GM06990 (cell line): ENCODE data around the gene UCP3.

Source experiments
- DNase-seq: peaks from one replicate; pipeline ENCODE4 v3.0.0-alpha.2; 2011; ENCODE audit not compliant: insufficient read length; ENCODE audit errors: extremely low read depth
- H3K27me3 ChIP-seq: replicated peaks from 2 replicates; pipeline ENCODE4 v1.6.0; 2011; ENCODE audit warnings: low read length; ENCODE audit not compliant: control insufficient read depth, insufficient read depth
- H3K36me3 ChIP-seq: 2 replicates; pipeline ENCODE4 v1.5.1; 2011; ENCODE audit warnings: low read length; ENCODE audit not compliant: control insufficient read depth, insufficient read depth
- H3K4me3 ChIP-seq: replicated peaks from 2 replicates; pipeline ENCODE4 v1.5.1; 2011; ENCODE audit warnings: low read depth, mild to moderate bottlenecking, control low read depth, low read length
- TF ChIP-seq, protein P1 (sequence below): IDR thresholded peaks from 2 replicates; pipeline ENCODE4 v1.5.1; 2011; ENCODE audit warnings: low read length, control low read depth, mild to moderate bottlenecking, inconsistent platforms; ENCODE audit not compliant: insufficient read depth, poor library complexity, severe bottlenecking

Gene UCP3

GRCh38 chr11:73969991-73970800 is 38.7 kb downstream of the UCP3 start:
- H3K4me3 ChIP-seq, result no peak overlapping the region
- no peaks in the 10 kb centered on the region for H3K27me3 ChIP-seq
- no peak for DNase-seq
- TF ChIP-seq, protein P1, sequence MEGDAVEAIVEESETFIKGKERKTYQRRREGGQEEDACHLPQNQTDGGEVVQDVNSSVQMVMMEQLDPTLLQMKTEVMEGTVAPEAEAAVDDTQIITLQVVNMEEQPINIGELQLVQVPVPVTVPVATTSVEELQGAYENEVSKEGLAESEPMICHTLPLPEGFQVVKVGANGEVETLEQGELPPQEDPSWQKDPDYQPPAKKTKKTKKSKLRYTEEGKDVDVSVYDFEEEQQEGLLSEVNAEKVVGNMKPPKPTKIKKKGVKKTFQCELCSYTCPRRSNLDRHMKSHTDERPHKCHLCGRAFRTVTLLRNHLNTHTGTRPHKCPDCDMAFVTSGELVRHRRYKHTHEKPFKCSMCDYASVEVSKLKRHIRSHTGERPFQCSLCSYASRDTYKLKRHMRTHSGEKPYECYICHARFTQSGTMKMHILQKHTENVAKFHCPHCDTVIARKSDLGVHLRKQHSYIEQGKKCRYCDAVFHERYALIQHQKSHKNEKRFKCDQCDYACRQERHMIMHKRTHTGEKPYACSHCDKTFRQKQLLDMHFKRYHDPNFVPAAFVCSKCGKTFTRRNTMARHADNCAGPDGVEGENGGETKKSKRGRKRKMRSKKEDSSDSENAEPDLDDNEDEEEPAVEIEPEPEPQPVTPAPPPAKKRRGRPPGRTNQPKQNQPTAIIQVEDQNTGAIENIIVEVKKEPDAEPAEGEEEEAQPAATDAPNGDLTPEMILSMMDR, result no peak
- peaks cover 7% of the 10 kb centered on the region for H3K36me3 ChIP-seq

- H3K27me3 ChIP-seq, result no peaks in the 10 kb centered on the region
- no peaks in the 10 kb centered on the region for H3K36me3 ChIP-seq
- DNase-seq, result no peak
- no peak overlapping the region for H3K4me3 ChIP-seq
- TF ChIP-seq, protein P1, result no peak
Observed at GRCh38 chr11:73969091-73969490, 39.8 kb downstream of the UCP3 start.

- DNase-seq, result no peak
- H3K4me3 ChIP-seq, result no peak overlapping the region
- no peaks in the 10 kb centered on the region for H3K27me3 ChIP-seq
- TF ChIP-seq, protein P1, result no peak
- H3K36me3 ChIP-seq, result no peaks in the 10 kb centered on the region
Observed at GRCh38 chr11:73968356-73968966, 40.4 kb downstream of the UCP3 start.

GRCh38 chr11:73965764-73966121 is 43.1 kb downstream of the UCP3 start:
- Histone ChIP-seq H3K36me3 (no peaks in the 10 kb centered on the region), H3K27me3 (no peaks in the 10 kb centered on the region), H3K4me3 (no peak overlapping the region)
- DNase-seq, result no peak
- TF ChIP-seq, protein P1, result no peak

DNA sequence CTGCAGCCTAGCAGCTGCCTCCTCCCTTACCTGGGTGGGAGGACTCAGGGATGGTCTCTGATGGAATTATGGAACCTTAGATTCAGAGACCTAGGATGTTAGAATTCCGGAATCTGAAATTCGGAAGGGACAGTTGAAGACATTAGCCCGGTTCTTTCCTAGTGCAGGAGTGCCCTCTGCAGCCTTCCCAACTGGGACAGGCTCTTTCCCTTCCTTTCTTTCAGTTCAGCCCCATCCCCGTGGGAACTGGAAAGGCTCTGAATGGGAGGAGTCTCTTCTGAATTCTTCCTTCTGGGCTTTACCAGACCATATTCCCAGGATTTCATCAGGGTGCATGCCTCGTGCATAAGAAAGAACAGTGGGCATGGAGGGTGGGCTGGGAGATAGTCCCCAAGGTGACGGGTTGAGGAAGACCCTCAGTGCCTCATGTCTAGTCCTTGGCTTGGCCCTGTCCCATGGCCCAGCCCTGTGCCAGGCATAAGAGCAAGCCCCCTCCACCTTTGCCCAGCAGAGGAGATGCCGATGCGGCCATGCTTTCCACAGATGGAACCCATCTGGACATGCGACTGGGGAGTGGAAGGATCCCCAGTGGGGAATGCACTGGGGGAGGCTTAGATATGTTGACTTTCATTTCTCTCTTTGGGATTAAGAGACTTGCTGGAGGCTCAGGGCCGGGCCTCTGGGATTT is 43.7 kb downstream of the UCP3 start:
- no peak for DNase-seq
- TF ChIP-seq, protein P1, result no peak
- H3K36me3 ChIP-seq, result no peaks in the 10 kb centered on the region
- no peak overlapping the region for H3K4me3 ChIP-seq
- no peaks in the 10 kb centered on the region for H3K27me3 ChIP-seq
